HCT116 (cell line): Measurements from ENCODE around the gene OSER1.

Experiments used
- CTCF ChIP-seq, 3 experiments: fragments of 200-600 bp in 1 of 3; sonication (generic) in 1 of 3; IDR thresholded peaks in 2 of 3; conservative IDR thresholded peaks in 1 of 3; 2 replicates each; pipeline ENCODE4 v1.5.1; 2012 to 2017; ENCODE audit warnings: low read depth in 2 of 3, low read length in 2 of 3, antibody characterized with exemption in 1 of 3, borderline replicate concordance in 1 of 3, control low read depth in 1 of 3, mild to moderate bottlenecking in 1 of 3, mixed read lengths in 1 of 3, mixed run types in 1 of 3, moderate library complexity in 1 of 3; ENCODE audit not compliant: insufficient read depth in 1 of 3
- ZFX ChIP-seq: fragments of 450-650 bp; IDR thresholded peaks from 2 replicates; pipeline ENCODE4 v1.6.1; 2017

- no peak; a peak in 1 of 6 replicates for TF ChIP-seq CTCF (IDR thresholded peaks at IDR 0.05 in 2 of 3, conservative IDR thresholded peaks at IDR 0.05 in 1 of 3; ENCODE audit: borderline replicate concordance in 1 of 3, insufficient read depth in 1 of 3, low read depth in 2 of 3, low read length in 2 of 3)
- TF ChIP-seq ZFX, result no peak
Observed at GRCh38 chr20:44228465-44229258, 18.1 kb upstream of the OSER1 start.
